Fibroblast of the aortic adventitia (primary cell): ENCODE data around the gene ADRA2C. TPM values are rescaled to one million over a fixed set of nuclear protein-coding genes. Genes with fewer than 3 reads are reported as not detected.

ENCODE experiments used
- DNase-seq: peaks from one replicate; pipeline ENCODE4 v3.0.0-alpha.2; 2010; ENCODE audit warnings: low read depth
- H3K4me3 ChIP-seq: 2 replicates; pipeline ENCODE4 v1.5.1; 2011; ENCODE audit warnings: low read depth, mild to moderate bottlenecking, control low read depth, low read length, moderate library complexity
- total RNA-seq: library from RNA; depleted of rRNA; stranded (reverse); fragments of >200 nt; gene quantifications from 2 replicates; pipeline ENCODE4 v1.2.3, GENCODE V29; 2012; ENCODE audit warnings: low replicate concordance
- TF ChIP-seq, protein P1 (sequence below): IDR thresholded peaks from 2 replicates; pipeline ENCODE4 v1.5.1; 2011; ENCODE audit warnings: mild to moderate bottlenecking, low read length, control low read depth, inconsistent platforms; ENCODE audit not compliant: insufficient read depth

The ADRA2C gene
- total RNA-seq, 1 donor, result not detected

DNA sequence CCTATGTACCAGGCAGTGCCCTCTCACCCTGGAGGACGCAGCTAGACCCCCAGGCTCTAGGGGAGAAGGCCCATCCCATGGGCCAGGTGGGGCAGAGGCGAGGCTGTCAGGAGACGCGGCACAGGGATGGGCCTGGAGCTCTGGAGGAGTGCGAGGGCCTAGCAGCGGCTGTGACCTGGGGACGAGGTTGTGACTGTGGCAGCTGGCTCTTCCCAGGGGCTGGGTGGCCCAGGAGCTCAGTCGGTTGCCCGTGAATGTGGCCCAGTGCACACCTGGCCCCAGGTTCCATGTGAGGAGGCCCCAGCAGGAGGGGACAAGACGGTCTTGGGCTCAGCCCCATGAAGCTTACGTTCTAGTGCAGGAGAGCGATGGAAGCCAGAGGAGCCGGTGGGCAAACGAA is 31.0 kb upstream of the ADRA2C start:
- TF ChIP-seq, protein P1, sequence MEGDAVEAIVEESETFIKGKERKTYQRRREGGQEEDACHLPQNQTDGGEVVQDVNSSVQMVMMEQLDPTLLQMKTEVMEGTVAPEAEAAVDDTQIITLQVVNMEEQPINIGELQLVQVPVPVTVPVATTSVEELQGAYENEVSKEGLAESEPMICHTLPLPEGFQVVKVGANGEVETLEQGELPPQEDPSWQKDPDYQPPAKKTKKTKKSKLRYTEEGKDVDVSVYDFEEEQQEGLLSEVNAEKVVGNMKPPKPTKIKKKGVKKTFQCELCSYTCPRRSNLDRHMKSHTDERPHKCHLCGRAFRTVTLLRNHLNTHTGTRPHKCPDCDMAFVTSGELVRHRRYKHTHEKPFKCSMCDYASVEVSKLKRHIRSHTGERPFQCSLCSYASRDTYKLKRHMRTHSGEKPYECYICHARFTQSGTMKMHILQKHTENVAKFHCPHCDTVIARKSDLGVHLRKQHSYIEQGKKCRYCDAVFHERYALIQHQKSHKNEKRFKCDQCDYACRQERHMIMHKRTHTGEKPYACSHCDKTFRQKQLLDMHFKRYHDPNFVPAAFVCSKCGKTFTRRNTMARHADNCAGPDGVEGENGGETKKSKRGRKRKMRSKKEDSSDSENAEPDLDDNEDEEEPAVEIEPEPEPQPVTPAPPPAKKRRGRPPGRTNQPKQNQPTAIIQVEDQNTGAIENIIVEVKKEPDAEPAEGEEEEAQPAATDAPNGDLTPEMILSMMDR, result no peak
- H3K4me3 ChIP-seq, result no peak overlapping the region
- no peak for DNase-seq

DNA sequence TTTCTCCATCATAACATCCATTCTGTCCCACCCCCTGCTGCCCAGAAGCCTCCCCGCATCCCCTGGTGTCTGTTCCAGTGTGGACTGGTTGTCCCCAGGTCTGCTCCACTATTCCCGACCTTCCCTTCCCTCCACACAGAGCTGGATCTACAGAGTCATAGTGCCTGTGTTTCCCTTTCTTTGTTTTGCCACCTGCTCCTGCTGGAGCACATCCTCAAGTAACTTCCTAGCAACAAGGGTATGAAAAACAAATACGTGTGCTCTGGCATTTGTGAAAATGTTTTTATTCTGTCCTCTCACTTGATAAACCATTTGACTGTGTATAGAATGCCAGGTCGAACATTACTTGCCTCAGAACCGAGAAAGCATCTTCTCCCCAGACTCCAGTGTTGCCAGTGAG is 29.9 kb upstream of the ADRA2C start:
- no peak overlapping the region for H3K4me3 ChIP-seq
- TF ChIP-seq, protein P1, result no peak
- DNase-seq, result no peak

DNA sequence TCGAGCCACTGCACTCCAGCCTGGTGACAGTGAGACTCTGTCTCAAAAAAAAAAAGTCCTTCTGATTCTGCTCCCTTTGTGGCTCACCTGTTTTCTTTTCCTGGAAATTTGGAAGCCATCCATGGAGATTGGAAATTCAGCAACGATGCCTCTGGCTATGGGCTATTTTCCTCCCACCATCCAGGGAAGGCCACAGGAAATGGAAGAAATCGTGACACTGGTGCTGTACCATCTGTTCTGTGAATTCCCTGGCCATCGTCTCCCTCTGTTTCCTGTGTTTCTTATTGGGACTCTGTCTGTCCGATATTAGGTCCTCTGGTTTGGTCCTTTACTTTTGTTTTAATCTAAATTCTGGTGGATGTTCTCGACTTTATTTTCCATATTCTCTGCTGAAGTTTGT is 29.4 kb upstream of the ADRA2C start:
- DNase-seq, result no peak
- TF ChIP-seq, protein P1, result no peak
- no peak overlapping the region for H3K4me3 ChIP-seq

DNA sequence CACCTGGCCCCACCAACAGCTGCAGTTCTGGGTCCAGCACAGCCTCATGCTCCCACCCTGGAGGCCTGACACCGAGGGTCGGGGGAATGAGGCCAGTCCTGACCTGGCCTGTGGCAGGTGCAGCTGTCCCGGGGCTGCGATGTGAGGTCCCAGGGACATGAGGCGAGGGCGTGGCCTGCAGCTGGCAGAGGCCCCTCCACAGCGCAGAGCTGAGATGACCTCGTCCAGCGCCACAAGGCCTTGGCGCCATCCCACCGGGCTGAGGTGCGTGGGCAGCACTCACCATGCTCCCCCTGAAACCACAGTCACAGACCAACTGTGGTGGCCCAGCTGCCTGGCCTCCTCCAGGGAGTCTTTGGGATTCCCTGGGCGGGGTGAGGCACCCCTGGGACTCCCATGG is 26.6 kb upstream of the ADRA2C start:
- no peak for DNase-seq
- TF ChIP-seq, protein P1, result no peak
- H3K4me3 ChIP-seq, result no peak overlapping the region

DNA sequence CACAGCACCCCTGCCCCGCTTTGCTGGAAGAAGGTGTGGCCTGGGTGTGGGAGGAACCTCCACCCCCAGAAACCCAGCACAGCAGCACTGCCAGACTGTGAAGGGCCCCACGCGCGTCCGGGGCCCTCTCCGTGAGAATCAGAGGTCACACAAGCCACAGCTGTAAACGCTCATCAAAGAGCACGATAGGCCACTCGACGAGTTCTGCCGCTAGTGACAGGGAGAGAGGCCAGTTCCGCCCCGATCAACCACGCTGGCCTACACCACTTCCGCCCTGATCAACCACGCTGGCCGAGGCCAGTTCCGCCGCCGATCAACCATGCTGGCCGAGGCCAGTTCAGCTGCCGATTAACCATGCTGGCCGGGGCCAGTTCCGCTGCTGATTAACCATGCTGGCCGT is 25.9 kb upstream of the ADRA2C start:
- TF ChIP-seq, protein P1, result no peak
- no peak for DNase-seq
- no peak overlapping the region for H3K4me3 ChIP-seq

DNA sequence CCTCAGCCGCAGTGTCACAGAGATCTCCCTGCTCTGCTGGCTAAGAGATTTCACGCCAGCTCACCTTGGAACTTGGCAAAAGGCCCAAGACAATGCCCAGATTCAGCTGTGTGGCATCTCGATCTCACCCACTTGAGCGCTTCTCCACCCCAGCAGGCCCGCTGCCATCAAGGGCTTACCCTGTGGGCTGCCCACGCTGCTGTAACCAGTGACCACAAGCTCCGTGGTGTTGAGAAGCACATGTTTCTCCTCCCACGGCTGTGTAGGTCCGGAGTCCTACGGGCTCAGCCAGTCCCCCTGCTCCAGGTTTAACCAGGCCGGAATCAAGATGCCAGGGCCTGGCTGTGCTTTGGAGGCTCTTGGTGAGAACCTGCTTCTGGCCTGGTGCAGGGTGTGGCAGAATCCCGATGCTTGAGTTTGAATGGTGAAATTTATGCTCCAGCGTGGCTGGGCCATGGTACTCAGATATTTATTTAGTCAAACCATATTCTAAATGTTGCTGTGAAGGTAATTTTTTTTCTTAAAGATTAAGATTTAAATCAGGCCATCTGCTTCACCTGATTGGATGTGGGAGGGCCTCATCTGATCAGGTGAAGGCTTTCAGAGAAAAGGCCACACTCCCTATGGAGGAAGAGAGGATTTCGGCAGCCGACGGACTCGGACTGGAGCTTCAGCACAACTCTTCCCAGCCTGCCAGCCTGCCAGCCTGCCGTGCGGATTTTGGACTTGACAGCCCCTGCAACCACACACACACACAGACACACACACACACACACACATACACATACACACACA is 24.8 kb upstream of the ADRA2C start:
- H3K4me3 ChIP-seq, result no peak overlapping the region
- DNase-seq, result no peak
- TF ChIP-seq, protein P1, result no peak

DNA sequence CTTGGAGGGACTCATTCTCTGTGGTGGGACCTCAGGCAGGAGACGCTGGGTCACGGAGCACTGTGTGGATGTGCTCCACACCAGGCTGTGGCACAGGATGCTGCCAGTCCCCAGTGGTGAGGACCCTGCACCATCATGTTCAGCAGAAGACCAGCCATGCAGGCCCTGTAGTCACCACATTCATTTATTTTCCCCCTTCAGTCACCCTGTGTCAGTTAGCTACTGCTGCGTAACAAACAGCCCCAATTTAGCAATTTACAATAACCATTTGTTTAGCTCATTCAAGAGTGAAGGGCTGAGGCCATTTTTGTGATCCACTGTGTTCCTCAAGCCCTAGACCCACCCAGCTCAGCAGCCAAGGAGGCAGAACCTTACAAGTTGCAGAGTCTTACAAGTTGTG is 23.6 kb upstream of the ADRA2C start:
- no peak for DNase-seq
- no peak overlapping the region for H3K4me3 ChIP-seq
- TF ChIP-seq, protein P1, result no peak
